ENCODE results near the gene CSNK1A1L.
A peak's percentile ranks its signal among the peaks of the same experiment; 100 is the strongest.
"Not testable (repeated sequence)": the region's sequence is repeated elsewhere in the genome, so short reads cannot be mapped to it uniquely, and the experiment has no call there.

CSNK1A1L gene

DNA sequence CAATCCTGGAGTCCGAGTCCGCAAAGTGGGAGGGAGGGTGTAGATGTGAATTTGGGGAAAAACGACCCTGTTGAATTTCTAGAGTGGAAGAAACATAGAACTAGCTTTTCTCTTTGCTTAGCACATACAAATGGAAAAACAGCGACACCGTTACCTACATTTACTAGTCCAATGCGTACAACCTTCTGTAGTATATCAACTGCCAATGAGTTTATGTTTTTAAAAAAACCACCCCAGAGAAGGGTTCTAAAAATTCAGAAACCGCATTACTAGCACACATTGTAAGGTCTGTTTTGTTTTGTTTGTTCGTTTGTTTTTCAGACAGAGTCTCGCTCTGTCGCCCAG lies 45.6 kb downstream of the CSNK1A1L start:
- H3K27ac ChIP-seq (ENCODE audit: low read depth, low read length, poor library complexity, severe bottlenecking) = no peak overlapping the region
- no peaks in the 10 kb centered on the region for H3K27me3 ChIP-seq (ENCODE audit: insufficient read depth, low read length)
- peak overlapping the region; percentile 64 for H3K9ac ChIP-seq (ENCODE audit: low read length)
- no peaks in the 10 kb centered on the region for H3F3A ChIP-seq (ENCODE audit: insufficient read depth, low read length)
- no peaks in the 10 kb centered on the region for H3K9me2 ChIP-seq (ENCODE audit: low read depth, low read length)
- H4K20me1 ChIP-seq (ENCODE audit: insufficient read depth, low read length) = no peaks in the 10 kb centered on the region
- peak overlapping the region; percentile 71 for H3K4me3 ChIP-seq (ENCODE audit: low read depth, low read length, poor library complexity, severe bottlenecking)
- peak overlapping the region; percentile 78 for H3K4me2 ChIP-seq (ENCODE audit: low read length)
- peak overlapping the region; percentile 93 for H2AFZ ChIP-seq (ENCODE audit: low read length)
- peaks cover 11% of the 10 kb centered on the region for H3K79me2 ChIP-seq (ENCODE audit: insufficient read depth, low read length)
- H3K9me3 ChIP-seq (ENCODE audit: low read length) = no peaks in the 10 kb centered on the region
- peaks cover 14% of the 10 kb centered on the region for H3K4me1 ChIP-seq (ENCODE audit: insufficient read depth, low read length, severe bottlenecking)
- peaks cover 3% of the 10 kb centered on the region; the same call in 1 of the 2 replicates for H3K36me3 ChIP-seq (ENCODE audit: insufficient read depth, low read length)
- TF ChIP-seq, protein P1, sequence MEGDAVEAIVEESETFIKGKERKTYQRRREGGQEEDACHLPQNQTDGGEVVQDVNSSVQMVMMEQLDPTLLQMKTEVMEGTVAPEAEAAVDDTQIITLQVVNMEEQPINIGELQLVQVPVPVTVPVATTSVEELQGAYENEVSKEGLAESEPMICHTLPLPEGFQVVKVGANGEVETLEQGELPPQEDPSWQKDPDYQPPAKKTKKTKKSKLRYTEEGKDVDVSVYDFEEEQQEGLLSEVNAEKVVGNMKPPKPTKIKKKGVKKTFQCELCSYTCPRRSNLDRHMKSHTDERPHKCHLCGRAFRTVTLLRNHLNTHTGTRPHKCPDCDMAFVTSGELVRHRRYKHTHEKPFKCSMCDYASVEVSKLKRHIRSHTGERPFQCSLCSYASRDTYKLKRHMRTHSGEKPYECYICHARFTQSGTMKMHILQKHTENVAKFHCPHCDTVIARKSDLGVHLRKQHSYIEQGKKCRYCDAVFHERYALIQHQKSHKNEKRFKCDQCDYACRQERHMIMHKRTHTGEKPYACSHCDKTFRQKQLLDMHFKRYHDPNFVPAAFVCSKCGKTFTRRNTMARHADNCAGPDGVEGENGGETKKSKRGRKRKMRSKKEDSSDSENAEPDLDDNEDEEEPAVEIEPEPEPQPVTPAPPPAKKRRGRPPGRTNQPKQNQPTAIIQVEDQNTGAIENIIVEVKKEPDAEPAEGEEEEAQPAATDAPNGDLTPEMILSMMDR (IDR thresholded peaks at IDR 0.05; ENCODE audit: low read length) = no peak
- TF ChIP-seq EZH2 (IDR thresholded peaks at IDR 0.05; ENCODE audit: borderline replicate concordance, low read length) = no peak

DNA sequence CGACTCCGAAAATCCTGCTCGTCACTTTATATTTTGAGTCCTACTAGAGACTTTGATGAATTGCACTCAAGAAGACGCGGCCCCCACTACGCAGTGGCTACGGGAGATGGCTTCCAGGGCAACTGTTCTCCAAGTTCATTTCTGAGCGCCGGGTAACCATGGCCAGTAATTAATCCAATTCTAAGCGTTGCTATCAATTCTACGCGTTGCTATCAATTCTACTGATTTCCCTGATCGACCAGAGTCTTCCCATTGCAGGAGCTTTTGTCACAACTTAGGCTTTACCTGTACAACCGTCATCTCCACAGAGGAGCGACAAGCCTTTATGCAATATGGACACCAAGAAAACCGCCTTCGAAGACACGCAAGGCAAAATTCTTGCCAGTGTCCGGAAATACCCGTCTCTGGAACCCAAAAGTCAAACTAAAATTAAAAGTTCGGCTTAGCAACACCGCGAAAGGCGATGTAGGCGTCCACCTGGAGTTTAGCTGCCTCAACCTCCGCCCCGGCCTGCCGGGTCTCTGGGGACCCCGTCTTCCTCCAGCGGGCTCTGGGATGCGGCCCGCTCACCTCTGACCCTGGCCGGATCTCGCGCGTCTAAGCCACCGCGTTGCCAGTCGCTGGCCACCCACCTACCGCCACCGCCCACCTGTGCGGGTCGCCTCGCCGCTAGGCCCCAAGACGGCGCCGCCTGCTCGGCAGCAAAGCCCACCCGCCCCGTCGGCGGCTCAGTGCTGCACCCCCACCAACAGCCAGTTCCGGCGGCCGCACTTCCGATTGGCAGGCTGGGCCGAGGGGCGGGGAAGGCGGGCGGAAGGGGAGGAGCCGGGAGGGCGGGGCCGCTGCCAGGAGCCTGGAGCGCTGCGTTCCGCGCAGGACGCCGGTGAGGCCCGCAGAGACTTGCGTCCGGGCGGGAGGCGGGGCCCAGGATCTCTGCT lies 46.3 kb downstream of the CSNK1A1L start, which contains the start of gene SUPT20H:
Gene SUPT20H, minus strand, starts transcription at position 779 of the 938 bp plus-strand sequence. CDS start 8,198 bp downstream, outside the sequence.
- Histone ChIP-seq H3K9me3 (ENCODE audit: low read length) (no peaks in the 10 kb centered on the region), H3K4me1 (ENCODE audit: insufficient read depth, low read length, severe bottlenecking) (peaks cover 14% of the 10 kb centered on the region), H3K36me3 (ENCODE audit: insufficient read depth, low read length) (peaks cover 3% of the 10 kb centered on the region; the same call in 1 of the 2 replicates), H3K27me3 (ENCODE audit: insufficient read depth, low read length) (no peaks in the 10 kb centered on the region), H3F3A (ENCODE audit: insufficient read depth, low read length) (no peaks in the 10 kb centered on the region), H3K9me2 (ENCODE audit: low read depth, low read length) (no peaks in the 10 kb centered on the region), H3K79me2 (ENCODE audit: insufficient read depth, low read length) (peaks cover 11% of the 10 kb centered on the region), H3K9ac (ENCODE audit: low read length) (peak within 1 kb of the TSS; percentile 74), H3K4me2 (ENCODE audit: low read length) (peak within 1 kb of the TSS; percentile 91), H3K27ac (ENCODE audit: low read depth, low read length, poor library complexity, severe bottlenecking) (peak within 1 kb of the TSS; percentile 57), H3K4me3 (ENCODE audit: low read depth, low read length, poor library complexity, severe bottlenecking) (peak within 1 kb of the TSS; percentile 71), H4K20me1 (ENCODE audit: insufficient read depth, low read length) (no peaks in the 10 kb centered on the region), H2AFZ (ENCODE audit: low read length) (peak within 1 kb of the TSS; percentile 93)
- TF ChIP-seq, protein P1 (IDR thresholded peaks at IDR 0.05; ENCODE audit: low read length) = no peak
- no peak for TF ChIP-seq EZH2 (IDR thresholded peaks at IDR 0.05; ENCODE audit: borderline replicate concordance, low read length)

- not testable (repeated sequence) for H3K9ac ChIP-seq (ENCODE audit: low read length); H3F3A ChIP-seq (ENCODE audit: insufficient read depth, low read length); H2AFZ ChIP-seq (ENCODE audit: low read length); H3K4me2 ChIP-seq (ENCODE audit: low read length); H3K27me3 ChIP-seq (ENCODE audit: insufficient read depth, low read length); H3K9me2 ChIP-seq (ENCODE audit: low read depth, low read length); H3K9me3 ChIP-seq (ENCODE audit: low read length); H4K20me1 ChIP-seq (ENCODE audit: insufficient read depth, low read length); H3K36me3 ChIP-seq (ENCODE audit: insufficient read depth, low read length); H3K4me3 ChIP-seq (ENCODE audit: low read depth, low read length, poor library complexity, severe bottlenecking); H3K27ac ChIP-seq (ENCODE audit: low read depth, low read length, poor library complexity, severe bottlenecking)
- Histone ChIP-seq H3K79me2 (ENCODE audit: insufficient read depth, low read length) (peaks cover 19% of the 10 kb centered on the region), H3K4me1 (ENCODE audit: insufficient read depth, low read length, severe bottlenecking) (peaks cover 14% of the 10 kb centered on the region)
Observed at GRCh38 chr13:37056228-37056627, 49.2 kb downstream of the CSNK1A1L start.

Data from OCI-LY1 (cell line).